Testis (tissue), 2 donors: Measurements from ENCODE around the gene TWSG1.

Source experiments
- CTCF ChIP-seq, 3 experiments: fragments of 450-650 bp in 2 of 3; fragments of 200-600 bp in 1 of 3; sonication (generic) in 1 of 3; IDR thresholded peaks; one replicate each; pipeline ENCODE4 v1.5.1; 2016 to 2019; ENCODE audit warnings: antibody characterized with exemption in 3 of 3, mild to moderate bottlenecking in 2 of 3, moderate library complexity in 1 of 3
- POLR2A ChIP-seq: fragments of 450-650 bp; IDR thresholded peaks from one replicate; pipeline ENCODE4 v1.6.1; 2017; ENCODE audit warnings: antibody characterized with exemption, mild to moderate bottlenecking, moderate library complexity

- TF ChIP-seq POLR2A (no peak), CTCF (IDR thresholded peaks at IDR 0.05) (peak in 1 of 3 experiments; percentile 50)
Observed at GRCh38 chr18:9334329-9334972, at the start of gene TWSG1.
